H9 (cell line): ENCODE data around the gene ARID2. TPM values are rescaled to one million over a fixed set of nuclear protein-coding genes. Genes with fewer than 3 reads are reported as not detected.

ENCODE experiments used
- DNase-seq: peaks from one replicate; pipeline ENCODE4 v3.0.0-alpha.2; 2017
- H2AFZ ChIP-seq: one replicate; pipeline ENCODE4 v1.6.1; 2013; ENCODE audit warnings: mild to moderate bottlenecking, low read length, control low read depth, moderate library complexity
- H2AK5ac ChIP-seq: 2 replicates; pipeline ENCODE4 v1.6.1; 2013; ENCODE audit warnings: low read length, control low read depth, mixed read lengths; ENCODE audit not compliant: insufficient read length
- H2BK120ac ChIP-seq: one replicate; pipeline ENCODE4 v1.6.1; 2013; ENCODE audit warnings: low read depth, mild to moderate bottlenecking, low read length, control low read depth, inconsistent platforms; ENCODE audit not compliant: poor library complexity, severe bottlenecking
- H2BK12ac ChIP-seq: 2 replicates; pipeline ENCODE4 v1.6.1; 2013; ENCODE audit warnings: low read length, control low read depth, mixed read lengths, low read depth; ENCODE audit not compliant: insufficient read length
- H2BK15ac ChIP-seq: 2 replicates; pipeline ENCODE4 v1.6.1; 2013; ENCODE audit warnings: low read depth, low read length, control low read depth
- H2BK20ac ChIP-seq: one replicate; pipeline ENCODE4 v1.6.1; 2013; ENCODE audit warnings: low read depth, mild to moderate bottlenecking, low read length, control low read depth, inconsistent platforms; ENCODE audit not compliant: poor library complexity, severe bottlenecking
- H2BK5ac ChIP-seq: 2 replicates; pipeline ENCODE4 v1.6.1; 2013; ENCODE audit warnings: low read length, control low read depth, mixed read lengths; ENCODE audit not compliant: insufficient read length
- H3K14ac ChIP-seq: 2 replicates; pipeline ENCODE4 v1.6.1; 2013; ENCODE audit warnings: low read length, control low read depth; ENCODE audit not compliant: insufficient read depth
- H3K18ac ChIP-seq: 2 replicates; pipeline ENCODE4 v1.6.1; 2013; ENCODE audit warnings: low read depth, mild to moderate bottlenecking, mixed read lengths, low read length, control low read depth; ENCODE audit not compliant: insufficient read length
- H3K23ac ChIP-seq: 2 replicates; pipeline ENCODE4 v1.6.1; 2013; ENCODE audit warnings: low read length, control low read depth, mixed read lengths, low read depth; ENCODE audit not compliant: insufficient read length
- H3K23me2 ChIP-seq: 2 replicates; pipeline ENCODE4 v1.6.1; 2013; ENCODE audit warnings: low read depth, mild to moderate bottlenecking, mixed read lengths, low read length, control low read depth; ENCODE audit not compliant: insufficient read length, poor library complexity, severe bottlenecking
- H3K27ac ChIP-seq: 2 replicates; pipeline ENCODE4 v1.5.1; 2013; ENCODE audit warnings: low read length, control low read depth, mixed read lengths, low read depth; ENCODE audit not compliant: insufficient read length
- H3K27me3 ChIP-seq: 2 replicates; pipeline ENCODE4 v1.6.1; 2013; ENCODE audit warnings: low read length, control low read depth, inconsistent platforms; ENCODE audit not compliant: insufficient read depth
- H3K4ac ChIP-seq: 2 replicates; pipeline ENCODE4 v1.6.1; 2013; ENCODE audit warnings: low read depth, mild to moderate bottlenecking, control low read depth, inconsistent platforms, low read length, moderate library complexity
- H3K4me1 ChIP-seq: 2 replicates; pipeline ENCODE4 v1.6.1; 2013; ENCODE audit warnings: low read length, control low read depth, inconsistent platforms; ENCODE audit not compliant: insufficient read depth
- H3K4me2 ChIP-seq: 2 replicates; pipeline ENCODE4 v1.6.1; 2013; ENCODE audit warnings: low read length, control low read depth, mixed read lengths; ENCODE audit not compliant: insufficient read length, insufficient read depth
- H3K56ac ChIP-seq: 2 replicates; pipeline ENCODE4 v1.6.1; 2013; ENCODE audit warnings: low read depth, mild to moderate bottlenecking, mixed read lengths, low read length, control low read depth; ENCODE audit not compliant: insufficient read length
- H3K79me1 ChIP-seq: 2 replicates; pipeline ENCODE4 v1.6.1; 2013; ENCODE audit warnings: low read depth, mild to moderate bottlenecking, moderate library complexity, low read length, control low read depth, inconsistent platforms; ENCODE audit not compliant: insufficient read depth, poor library complexity, severe bottlenecking
- H3K79me2 ChIP-seq: 2 replicates; pipeline ENCODE4 v1.6.1; 2013; ENCODE audit warnings: low read length, control low read depth, inconsistent platforms; ENCODE audit not compliant: insufficient read depth
- H3K9ac ChIP-seq: 2 replicates; pipeline ENCODE4 v1.6.1; 2013; ENCODE audit warnings: low read length, control low read depth, mixed read lengths; ENCODE audit not compliant: insufficient read length; ENCODE audit errors: extremely low read depth
- H3K9me3 ChIP-seq: one replicate; pipeline ENCODE4 v1.6.1; 2013; ENCODE audit warnings: low read depth, low read length, inconsistent platforms; ENCODE audit not compliant: control insufficient read depth
- H3T11ph ChIP-seq: one replicate; pipeline ENCODE4 v1.6.1; 2013; ENCODE audit warnings: mild to moderate bottlenecking, low read length, control low read depth, inconsistent platforms
- H4K20me1 ChIP-seq: one replicate; pipeline ENCODE4 v1.6.1; 2013; ENCODE audit not compliant: control insufficient read depth, insufficient read length, insufficient read depth
- H4K5ac ChIP-seq: 2 replicates; pipeline ENCODE4 v1.6.1; 2013; ENCODE audit warnings: low read depth, mild to moderate bottlenecking, mixed read lengths, low read length, control low read depth; ENCODE audit not compliant: insufficient read length
- H4K8ac ChIP-seq: replicated peaks from 2 replicates; pipeline ENCODE4 v1.6.1; 2013; ENCODE audit warnings: low read length, control low read depth, mixed read lengths, low read depth; ENCODE audit not compliant: insufficient read length
- H4K91ac ChIP-seq: 2 replicates; pipeline ENCODE4 v1.6.1; 2013; ENCODE audit warnings: low read depth, mild to moderate bottlenecking, moderate library complexity, mixed read lengths, low read length, control low read depth; ENCODE audit not compliant: insufficient read length
- H3K27ac Mint-ChIP-seq, 3 experiments: 2 replicates in 2 of 3; 3 replicates in 1 of 3; pipeline ENCODE4 v1.8.0; 2020 to 2021; ENCODE audit warnings: mixed read lengths in 3 of 3, mild to moderate bottlenecking in 1 of 3, moderate library complexity in 1 of 3
- H3K27me3 Mint-ChIP-seq: 2 replicates; pipeline ENCODE4 v1.8.0; 2021; ENCODE audit warnings: low read depth, mild to moderate bottlenecking, moderate library complexity, mixed read lengths
- H3K36me3 Mint-ChIP-seq, 3 experiments: 2 replicates in 2 of 3; 3 replicates in 1 of 3; pipeline ENCODE4 v1.8.0; 2020 to 2021; ENCODE audit warnings: low read depth in 3 of 3, mixed read lengths in 3 of 3; ENCODE audit not compliant: insufficient read depth in 1 of 3
- H3K4me1 Mint-ChIP-seq, 2 experiments: 2 replicates each; pipeline ENCODE4 v1.8.0; 2020; ENCODE audit warnings: mixed read lengths in 2 of 2
- H3K4me3 Mint-ChIP-seq, 2 experiments: 2 replicates in 1 of 2; 3 replicates in 1 of 2; pipeline ENCODE4 v1.8.0; 2020 to 2021; ENCODE audit warnings: mild to moderate bottlenecking in 2 of 2, mixed read lengths in 2 of 2, moderate library complexity in 1 of 2
- H3K9me3 Mint-ChIP-seq, 2 experiments: 2 replicates in 1 of 2; 3 replicates in 1 of 2; pipeline ENCODE4 v1.8.0; 2020; ENCODE audit warnings: mild to moderate bottlenecking in 2 of 2, mixed read lengths in 2 of 2, moderate library complexity in 1 of 2
- WGBS: extraction: QIAGEN DNeasy Blood & Tissue Kit; methylation state at CpG from one replicate; pipeline ENCODE4 v1.1.7; 2013; ENCODE audit warnings: missing lambda C conversion rate, low lambda C conversion rate, mixed read lengths; ENCODE audit not compliant: insufficient read length; ENCODE audit errors: extremely low coverage; 5-methylcytosine and 5-hydroxymethylcytosine counted together
- total RNA-seq: library from RNA; stranded (reverse); gene quantifications from 2 replicates; pipeline ENCODE4 v1.2.1, GENCODE V29; 2021
- TF ChIP-seq, protein P1 (sequence below): fragments of 200-600 bp; sonication (generic); conservative IDR thresholded peaks from 3 replicates; pipeline ENCODE4 v1.8.0; 2021; ENCODE audit warnings: antibody characterized with exemption, mild to moderate bottlenecking

Gene ARID2
- total RNA-seq, 1 experiment from 2014 or later = 63.8 TPM

DNA sequence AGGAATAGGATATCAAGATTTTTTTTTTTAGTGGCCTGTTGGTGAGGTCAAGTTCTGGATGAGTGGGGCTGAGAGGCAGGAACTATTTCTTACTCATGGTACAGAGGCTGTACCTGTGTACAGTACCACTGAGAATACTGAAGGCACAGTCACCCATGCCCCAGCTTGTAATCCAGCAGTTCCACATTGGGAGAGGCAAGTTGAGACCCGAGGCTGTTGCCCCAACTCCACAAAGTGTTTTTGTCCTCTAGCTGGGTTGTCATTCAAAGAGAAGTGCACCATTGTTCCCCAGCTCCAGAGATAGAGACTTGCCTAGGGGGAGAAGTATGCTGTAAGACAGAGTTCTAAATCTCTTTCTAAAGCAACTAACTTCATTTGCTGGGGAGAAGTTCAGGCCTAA is 38.7 kb downstream of the ARID2 start:
- Histone ChIP-seq H3K23ac (no peak overlapping the region), H3K14ac (no peak overlapping the region), H3K23me2 (no peaks in the 10 kb centered on the region), H3K4me2 (no peak overlapping the region), H3K4ac (no peak overlapping the region), H3T11ph (no peak overlapping the region), H3K27me3 (no peaks in the 10 kb centered on the region), H3K4me1 (no peaks in the 10 kb centered on the region), H2BK120ac (no peak overlapping the region), H3K56ac (no peak overlapping the region), H4K5ac (no peak overlapping the region), H4K8ac (no peak overlapping the region), H3K79me2 (peaks cover 5% of the 10 kb centered on the region; the same call in 1 of the 2 replicates), H2AFZ (no peak overlapping the region), H3K9me3 (no peaks in the 10 kb centered on the region), H2BK5ac (no peak overlapping the region), H2BK15ac (no peak overlapping the region), H3K18ac (no peak overlapping the region), H3K79me1 (no peaks in the 10 kb centered on the region), H4K20me1 (no peaks in the 10 kb centered on the region), H4K91ac (no peak overlapping the region), H3K27ac (no peak overlapping the region), H2BK12ac (no peak overlapping the region), H2AK5ac (no peak overlapping the region), H2BK20ac (no peak overlapping the region), H3K9ac (no peak overlapping the region)
- Mint-ChIP-seq H3K27me3 (no peaks in the 10 kb centered on the region), H3K36me3 (peaks cover 7 to 23% (median 18%) of the 10 kb centered on the region in 3 experiments), H3K4me3 (no peak overlapping the region), H3K9me3 (peaks cover 4% of the 10 kb centered on the region in 2 experiments; a peak in 3 of 5 replicates), H3K4me1 (peaks cover 28 to 39% of the 10 kb centered on the region in 2 experiments), H3K27ac (peak overlapping the region in 2 of 3 experiments; percentile 25 to 51; a peak in 3 of 7 replicates)
- no CpG with 5 or more reads among the region's 1 CpG for WGBS
- no peak for DNase-seq
- TF ChIP-seq, protein P1, sequence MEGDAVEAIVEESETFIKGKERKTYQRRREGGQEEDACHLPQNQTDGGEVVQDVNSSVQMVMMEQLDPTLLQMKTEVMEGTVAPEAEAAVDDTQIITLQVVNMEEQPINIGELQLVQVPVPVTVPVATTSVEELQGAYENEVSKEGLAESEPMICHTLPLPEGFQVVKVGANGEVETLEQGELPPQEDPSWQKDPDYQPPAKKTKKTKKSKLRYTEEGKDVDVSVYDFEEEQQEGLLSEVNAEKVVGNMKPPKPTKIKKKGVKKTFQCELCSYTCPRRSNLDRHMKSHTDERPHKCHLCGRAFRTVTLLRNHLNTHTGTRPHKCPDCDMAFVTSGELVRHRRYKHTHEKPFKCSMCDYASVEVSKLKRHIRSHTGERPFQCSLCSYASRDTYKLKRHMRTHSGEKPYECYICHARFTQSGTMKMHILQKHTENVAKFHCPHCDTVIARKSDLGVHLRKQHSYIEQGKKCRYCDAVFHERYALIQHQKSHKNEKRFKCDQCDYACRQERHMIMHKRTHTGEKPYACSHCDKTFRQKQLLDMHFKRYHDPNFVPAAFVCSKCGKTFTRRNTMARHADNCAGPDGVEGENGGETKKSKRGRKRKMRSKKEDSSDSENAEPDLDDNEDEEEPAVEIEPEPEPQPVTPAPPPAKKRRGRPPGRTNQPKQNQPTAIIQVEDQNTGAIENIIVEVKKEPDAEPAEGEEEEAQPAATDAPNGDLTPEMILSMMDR = no peak
